ENCODE data around the gene TMEM50A.
"Not testable (repeated sequence)": the region's sequence is repeated elsewhere in the genome, so short reads cannot be mapped to it uniquely, and the experiment has no call there.

TMEM50A gene

DNA sequence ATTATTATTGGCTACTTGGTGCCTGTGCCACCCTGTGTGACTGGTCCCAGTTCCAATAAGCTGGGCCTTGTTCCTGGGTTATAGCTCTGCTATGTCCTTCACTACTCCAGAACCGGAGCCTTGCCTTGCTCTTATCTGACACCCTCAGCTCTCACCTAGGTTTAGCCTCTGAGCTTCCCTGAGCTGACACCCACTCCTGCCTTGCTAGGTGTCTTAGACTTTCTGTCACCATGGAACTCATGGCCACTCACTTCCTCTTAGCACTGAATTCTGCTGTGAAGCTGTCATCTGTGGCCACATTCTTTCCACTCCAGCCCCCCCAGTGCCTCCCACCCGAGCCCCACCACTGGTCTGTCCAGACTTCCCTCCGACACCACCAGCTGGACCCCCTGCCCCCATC lies 51.6 kb downstream of the TMEM50A start:
- not testable (repeated sequence) for DNase-seq

DNA sequence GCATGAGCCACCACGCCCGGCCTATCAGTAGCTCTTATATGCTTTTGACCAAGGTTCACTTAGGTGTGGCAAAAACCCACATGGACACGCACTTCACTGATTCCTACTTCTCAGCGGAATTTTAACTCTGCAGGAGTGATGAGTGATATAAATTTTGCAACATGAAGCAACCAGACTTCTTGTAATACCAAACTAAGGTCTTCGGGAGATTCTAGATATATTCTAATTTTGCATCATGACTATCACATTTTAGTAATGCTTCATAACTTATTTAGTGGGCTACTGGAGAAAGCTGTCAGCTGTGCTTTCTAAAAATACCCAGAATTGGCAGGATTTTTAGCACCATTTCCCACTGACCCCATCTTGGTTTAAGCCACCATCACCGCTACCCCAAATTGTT lies 54.7 kb downstream of the TMEM50A start:
- DNase-seq, result no peak

DNA sequence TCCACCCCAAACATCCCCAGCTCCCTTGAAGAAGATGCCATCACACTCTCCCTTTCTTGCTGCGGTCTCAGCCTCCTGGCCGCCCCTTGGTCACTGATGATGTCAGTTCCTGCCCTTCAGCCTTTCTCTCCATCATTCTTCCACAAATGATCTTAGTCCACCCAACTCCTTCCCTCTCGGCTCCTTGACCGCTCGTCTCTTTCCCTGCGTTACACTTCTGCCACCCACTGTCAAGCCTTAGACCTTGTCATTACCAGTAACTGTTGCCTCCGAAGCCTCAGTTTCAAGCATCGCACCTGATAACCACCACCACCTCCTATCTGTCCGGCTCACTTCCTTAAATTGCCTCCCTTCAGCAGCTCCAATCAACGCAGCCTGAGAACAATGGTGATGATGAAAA lies 59.4 kb downstream of the TMEM50A start:
- not testable (repeated sequence) for DNase-seq

DNA sequence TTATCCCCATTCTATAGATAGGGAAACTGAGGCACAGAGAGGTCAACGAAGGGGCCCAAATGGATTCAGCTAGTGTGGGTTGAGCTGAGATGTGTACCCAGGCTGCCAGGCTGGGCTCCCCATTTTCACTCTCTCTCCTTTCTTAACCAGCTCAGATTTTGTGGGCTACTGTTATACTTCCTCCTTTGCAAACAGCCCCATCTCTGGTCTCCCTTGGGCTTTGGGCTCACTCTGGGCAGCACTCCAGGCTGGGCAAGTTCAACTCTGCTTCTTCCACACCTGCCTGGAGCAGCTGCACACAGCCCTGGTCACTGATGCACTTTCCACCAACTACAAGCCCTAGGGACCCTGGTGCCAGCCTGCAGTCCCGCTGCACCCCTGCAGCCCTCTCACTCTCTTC lies 59.9 kb downstream of the TMEM50A start:
- not testable (repeated sequence) for DNase-seq

DNA sequence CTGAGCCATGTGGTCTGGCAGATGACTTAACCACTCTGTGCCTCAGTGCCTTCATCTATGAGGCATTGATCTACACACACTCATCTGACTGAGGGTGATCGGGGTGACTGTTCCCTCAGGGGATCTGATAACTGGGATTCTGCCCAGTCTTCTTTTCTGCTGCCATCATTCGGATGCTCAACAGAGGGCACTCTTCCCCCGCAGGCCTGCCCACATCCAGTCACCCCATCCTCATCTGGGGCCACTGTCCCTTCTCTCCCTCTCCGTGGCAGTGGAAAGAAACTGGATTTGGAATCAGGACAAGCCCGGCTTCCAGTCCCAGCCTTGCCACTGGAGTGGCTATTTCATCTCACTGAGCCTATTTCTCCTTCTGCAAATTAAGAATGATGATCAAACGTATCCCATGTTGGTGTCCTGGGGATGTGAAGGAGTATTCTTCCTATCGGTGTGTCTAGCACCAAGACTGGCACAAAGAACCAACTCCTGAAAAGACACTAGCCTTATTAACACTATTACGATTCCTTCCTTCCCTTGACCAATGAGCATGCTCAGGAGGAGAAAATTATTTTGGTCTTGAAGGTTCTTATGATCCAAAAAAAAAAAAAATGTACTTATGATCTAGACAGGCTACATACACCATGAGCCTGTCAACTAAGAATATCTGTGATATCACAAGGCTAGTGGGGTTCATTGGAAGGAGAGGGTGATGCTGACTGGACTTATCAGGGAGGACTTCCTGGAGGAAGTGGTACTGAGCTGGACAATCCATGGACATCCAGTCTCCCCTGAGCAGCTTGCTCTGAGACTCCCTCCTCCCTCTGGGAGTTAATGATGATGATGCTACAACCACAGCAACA lies 65.0 kb downstream of the TMEM50A start:
- DNase-seq, result not testable (repeated sequence)

DNA sequence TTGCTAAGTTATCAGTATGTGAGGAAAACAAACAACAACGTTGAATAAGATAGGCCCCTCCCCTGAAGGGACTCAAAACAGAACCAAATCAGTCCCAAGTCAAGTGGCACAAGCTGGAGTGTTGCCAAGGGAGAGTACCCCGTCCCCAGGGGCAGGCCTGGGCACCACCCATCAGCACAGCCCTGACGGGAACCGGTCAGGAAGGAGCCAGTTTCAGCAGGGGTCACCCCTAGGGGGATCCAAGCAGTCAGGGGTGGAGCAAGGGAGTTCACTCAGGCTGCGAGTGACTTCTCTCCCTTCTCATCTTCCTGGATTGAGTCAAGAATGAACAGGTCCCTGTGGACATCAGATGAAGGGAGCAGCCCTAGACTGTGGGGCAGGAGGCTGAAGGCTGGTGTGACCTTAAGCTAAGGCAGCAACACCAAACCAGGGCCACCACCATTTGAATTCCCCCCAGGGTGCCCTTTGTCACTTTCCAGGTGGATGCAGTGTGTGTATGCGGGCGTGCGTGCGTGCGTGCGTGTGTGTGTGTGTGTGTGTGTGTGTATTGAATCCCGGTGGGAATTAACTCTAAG lies 67.7 kb downstream of the TMEM50A start:
- DNase-seq, result not testable (repeated sequence)

DNA sequence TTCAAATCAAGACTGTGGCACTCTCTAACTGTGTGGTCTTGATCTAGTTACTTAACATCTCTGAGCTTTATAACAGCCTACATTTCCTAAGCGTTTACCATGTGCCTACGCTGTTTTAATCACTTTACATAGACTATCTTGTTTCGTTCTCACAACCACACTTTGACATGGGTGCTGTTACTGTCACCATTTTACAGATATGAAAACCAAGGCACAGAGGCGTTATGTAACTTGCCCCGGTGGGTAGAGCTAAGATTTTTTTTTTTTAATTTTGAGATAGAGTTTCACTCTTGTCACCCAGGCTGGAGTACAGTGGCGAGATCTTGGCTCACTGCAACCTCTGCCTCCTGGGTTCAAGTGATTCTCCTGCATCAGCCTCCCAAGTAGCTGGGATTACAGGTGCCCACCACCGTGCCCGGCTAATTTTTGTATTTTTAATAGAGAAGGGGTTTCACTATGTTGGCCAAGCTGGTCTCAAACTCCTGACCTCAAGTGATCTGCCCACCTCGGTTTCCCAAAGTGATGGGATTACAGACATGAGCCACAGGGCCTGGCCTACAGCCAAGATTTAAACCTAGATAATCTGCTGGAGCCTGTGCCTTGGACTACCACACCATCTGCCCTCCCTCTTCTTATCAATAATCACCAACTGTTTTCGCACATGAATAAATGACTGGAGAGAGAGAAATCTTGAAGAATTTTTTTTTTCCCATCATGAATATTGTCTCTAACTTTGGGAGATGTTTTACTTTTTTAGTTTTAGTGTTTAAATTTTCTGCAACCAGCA lies 71.7 kb downstream of the TMEM50A start:
- not testable (repeated sequence) for DNase-seq
